Hepatocyte (in vitro differentiated cells): ENCODE results near the gene PIKFYVE. TPM values are rescaled to one million over a fixed set of nuclear protein-coding genes. Genes with fewer than 3 reads are reported as not detected.

ENCODE experiments used
- DNase-seq: peaks from one replicate; pipeline ENCODE4 v3.0.0-alpha.2; 2016; ENCODE audit warnings: low spot score
- H2AFZ ChIP-seq: fragments of 200-600 bp; sonication (generic); 2 replicates; pipeline ENCODE4 v1.6.0; 2016; ENCODE audit warnings: antibody characterized with exemption, mild to moderate bottlenecking
- H3K27ac ChIP-seq: fragments of 200-600 bp; sonication (generic); 2 replicates; pipeline ENCODE4 v1.5.1; 2016; ENCODE audit warnings: mild to moderate bottlenecking
- H3K27me3 ChIP-seq: fragments of 200-600 bp; sonication (generic); 2 replicates; pipeline ENCODE4 v1.6.1; 2016
- H3K36me3 ChIP-seq: fragments of 200-600 bp; sonication (generic); replicated peaks from 2 replicates; pipeline ENCODE4 v1.5.1; 2016; ENCODE audit warnings: low read depth; ENCODE audit not compliant: insufficient read depth
- H3K4me1 ChIP-seq: fragments of 200-600 bp; sonication (generic); 2 replicates; pipeline ENCODE4 v1.5.1; 2016; ENCODE audit warnings: mild to moderate bottlenecking, moderate library complexity; ENCODE audit not compliant: insufficient read depth
- H3K4me2 ChIP-seq: fragments of 200-600 bp; sonication (generic); 2 replicates; pipeline ENCODE4 v1.6.0; 2016
- H3K4me3 ChIP-seq: fragments of 200-600 bp; sonication (generic); 2 replicates; pipeline ENCODE4 v1.5.1; 2016; ENCODE audit warnings: mild to moderate bottlenecking
- H3K79me2 ChIP-seq: fragments of 200-600 bp; sonication (generic); 2 replicates; pipeline ENCODE4 v1.6.0; 2017; ENCODE audit warnings: mild to moderate bottlenecking
- H3K9me2 ChIP-seq: fragments of 200-600 bp; sonication (generic); replicated peaks from 2 replicates; pipeline ENCODE4 v1.6.0; 2017; ENCODE audit warnings: mild to moderate bottlenecking; ENCODE audit not compliant: insufficient read depth
- H3K9me3 ChIP-seq: fragments of 200-600 bp; sonication (generic); 2 replicates; pipeline ENCODE4 v1.5.1; 2016; ENCODE audit warnings: low read depth, mild to moderate bottlenecking
- H4K20me1 ChIP-seq: fragments of 200-600 bp; sonication (generic); 2 replicates; pipeline ENCODE4 v1.6.0; 2016; ENCODE audit warnings: mild to moderate bottlenecking; ENCODE audit not compliant: insufficient read depth, poor library complexity, severe bottlenecking
- CTCF ChIP-seq: fragments of 200-600 bp; sonication (generic); IDR thresholded peaks from 2 replicates; pipeline ENCODE4 v1.5.1; 2016; ENCODE audit warnings: antibody characterized with exemption, mild to moderate bottlenecking; ENCODE audit not compliant: poor library complexity
- EZH2 ChIP-seq: fragments of 200-600 bp; sonication (generic); IDR thresholded peaks from 2 replicates; pipeline ENCODE4 v1.6.1; 2016; ENCODE audit warnings: antibody characterized with exemption, mild to moderate bottlenecking, borderline replicate concordance
- EZH2phosphoT487 ChIP-seq: fragments of 200-600 bp; sonication (generic); IDR thresholded peaks from one replicate; pipeline ENCODE4 v1.6.1; 2018; ENCODE audit warnings: antibody characterized with exemption, mild to moderate bottlenecking, low read depth, moderate library complexity; ENCODE audit not compliant: unreplicated experiment, severe bottlenecking
- WGBS: methylation state at CpG from one replicate; pipeline ENCODE4 v1.1.6; 2016; ENCODE audit warnings: low lambda C conversion rate; ENCODE audit errors: missing lambda C conversion rate; 5-methylcytosine and 5-hydroxymethylcytosine counted together
- polyA plus RNA-seq: library from polyadenylated mRNA; unstranded; fragments of >200 nt; fragmentation: Nextera tagmentation; extraction: Ambion mirVana; gene quantifications from 2 replicates; pipeline ENCODE4 v1.2.1, GENCODE V29; 2016
- total RNA-seq: library from RNA; depleted of rRNA; stranded (reverse); fragments of >200 nt; gene quantifications from 2 replicates; pipeline ENCODE4 v1.2.3, GENCODE V29; 2014

Gene PIKFYVE
- total and polyA plus RNA-seq, 2 experiments from 2014 or later = 6.1 to 30.3 TPM

- peaks cover 32% of the 10 kb centered on the region for H3K4me1 ChIP-seq
- no peaks in the 10 kb centered on the region for H3K9me2 ChIP-seq
- peaks cover 33% of the 10 kb centered on the region for H3K79me2 ChIP-seq
- peaks cover 7% of the 10 kb centered on the region for H4K20me1 ChIP-seq
- H3K4me3 ChIP-seq = peak overlapping the region; percentile 79
- H3K36me3 ChIP-seq = no peaks in the 10 kb centered on the region
- H3K9me3 ChIP-seq = no peaks in the 10 kb centered on the region
- H3K4me2 ChIP-seq = peak overlapping the region; percentile 90
- H2AFZ ChIP-seq = no peak overlapping the region
- no peaks in the 10 kb centered on the region for H3K27me3 ChIP-seq
- peak overlapping the region; percentile 78 for H3K27ac ChIP-seq
- no peak for DNase-seq
- 67% methylated on average over 3 of the region's 3 CpGs for WGBS
- TF ChIP-seq EZH2phosphoT487 (no peak), CTCF (no peak), EZH2 (no peak)
These were observed 13.2 kb upstream of the PIKFYVE start for GRCh38 chr2:208252716-208253492.

GRCh38 chr2:208253600-208254117 lies 12.4 kb upstream of the PIKFYVE start:
- H3K79me2 ChIP-seq = peaks cover 32% of the 10 kb centered on the region
- TF ChIP-seq EZH2phosphoT487 = no peak
- TF ChIP-seq EZH2 = no peak
- TF ChIP-seq CTCF = no peak
- no peak for DNase-seq
- no peaks in the 10 kb centered on the region for H3K36me3 ChIP-seq
- H3K27ac ChIP-seq = peak overlapping the region; percentile 78
- peak overlapping the region; percentile 56 for H2AFZ ChIP-seq
- peak overlapping the region; percentile 79 for H3K4me3 ChIP-seq
- peak overlapping the region; percentile 90 for H3K4me2 ChIP-seq
- peaks cover 7% of the 10 kb centered on the region for H4K20me1 ChIP-seq
- H3K9me2 ChIP-seq = no peaks in the 10 kb centered on the region
- no peaks in the 10 kb centered on the region for H3K9me3 ChIP-seq
- peaks cover 38% of the 10 kb centered on the region for H3K4me1 ChIP-seq
- no peaks in the 10 kb centered on the region for H3K27me3 ChIP-seq
- WGBS = 6% methylated on average over 7 of the region's 7 CpGs

GRCh38 chr2:208254118-208254870 lies 11.8 kb upstream of the PIKFYVE start:
- H3K27ac ChIP-seq = peak overlapping the region; percentile 78
- no peaks in the 10 kb centered on the region for H3K27me3 ChIP-seq
- peak; percentile 92 for DNase-seq
- H3K4me1 ChIP-seq = peaks cover 38% of the 10 kb centered on the region
- no peaks in the 10 kb centered on the region for H3K36me3 ChIP-seq
- peak overlapping the region; percentile 56 for H2AFZ ChIP-seq
- peak overlapping the region; percentile 79 for H3K4me3 ChIP-seq
- peaks cover 32% of the 10 kb centered on the region for H3K79me2 ChIP-seq
- H3K9me2 ChIP-seq = no peaks in the 10 kb centered on the region
- H4K20me1 ChIP-seq = peaks cover 7% of the 10 kb centered on the region
- under 1% methylated on average over 28 of the region's 36 CpGs for WGBS
- H3K4me2 ChIP-seq = peak overlapping the region; percentile 90
- TF ChIP-seq CTCF (peak; percentile 81), EZH2 (no peak)
- no peaks in the 10 kb centered on the region for H3K9me3 ChIP-seq
